GM21786 (cell line): ENCODE results near the gene IL12B.
"Not testable (repeated sequence)": the region's sequence is repeated elsewhere in the genome, so short reads cannot be mapped to it uniquely, and the experiment has no call there.

ENCODE experiments used
- ATAC-seq: cut with Tn5 transposase; IDR thresholded peaks from one replicate; pipeline ENCODE4 v1.9.1; 2021; ENCODE audit not compliant: unreplicated experiment

Gene IL12B

DNA sequence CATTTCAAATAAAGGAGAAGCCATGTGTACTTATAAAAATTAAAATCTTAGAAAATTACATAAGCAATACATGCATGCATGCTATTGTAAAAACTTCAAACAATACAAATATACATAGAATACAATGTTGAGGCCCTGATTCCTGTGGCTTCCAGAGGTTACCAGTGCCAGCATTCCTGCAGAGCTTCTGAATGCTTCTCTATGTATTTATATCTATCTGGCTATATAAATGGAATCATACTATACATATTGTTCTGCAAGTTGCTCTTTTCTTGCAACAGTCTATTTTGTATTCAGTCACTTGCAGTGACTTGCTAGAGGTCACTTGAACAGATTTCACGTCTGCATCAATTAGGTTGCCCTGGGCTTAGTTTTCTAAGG lies 3.2 kb upstream of the IL12B start:
- ATAC-seq = no peak

DNA sequence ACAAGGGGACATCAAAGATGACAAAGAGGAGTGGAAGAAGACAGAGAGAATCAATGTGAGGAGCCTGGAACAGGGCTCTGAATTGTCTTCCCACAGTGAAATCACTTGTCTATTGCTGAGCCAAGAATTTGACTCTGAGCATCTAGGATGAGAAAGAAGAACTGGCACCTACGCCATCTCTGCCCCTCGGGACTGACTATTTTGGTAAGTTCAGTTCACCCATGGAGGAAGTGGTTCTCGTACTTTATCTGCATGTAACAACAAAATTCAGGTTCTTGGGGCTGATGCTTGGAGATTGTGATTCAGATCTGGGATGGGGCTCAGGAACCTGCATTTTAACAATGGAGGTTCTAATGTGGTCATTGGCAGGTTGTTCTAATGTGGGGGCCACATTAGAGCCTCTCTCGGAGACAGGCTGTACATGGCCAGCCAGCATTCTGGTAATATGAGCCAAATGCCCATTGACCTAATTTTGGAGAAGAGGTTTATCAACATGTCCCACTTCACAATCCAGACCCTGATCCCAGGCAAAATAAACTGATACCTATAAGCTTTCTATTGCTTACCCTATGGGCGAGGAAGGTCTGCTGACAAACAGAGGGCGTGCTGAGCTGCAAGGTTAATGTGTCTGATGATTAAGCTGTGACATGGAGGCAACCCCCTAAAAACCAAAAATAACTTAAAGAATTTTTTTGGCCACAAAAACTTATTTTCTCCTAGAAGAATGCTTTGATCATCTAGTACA lies 2.7 kb upstream of the IL12B start:
- peak; percentile 53 for ATAC-seq

DNA sequence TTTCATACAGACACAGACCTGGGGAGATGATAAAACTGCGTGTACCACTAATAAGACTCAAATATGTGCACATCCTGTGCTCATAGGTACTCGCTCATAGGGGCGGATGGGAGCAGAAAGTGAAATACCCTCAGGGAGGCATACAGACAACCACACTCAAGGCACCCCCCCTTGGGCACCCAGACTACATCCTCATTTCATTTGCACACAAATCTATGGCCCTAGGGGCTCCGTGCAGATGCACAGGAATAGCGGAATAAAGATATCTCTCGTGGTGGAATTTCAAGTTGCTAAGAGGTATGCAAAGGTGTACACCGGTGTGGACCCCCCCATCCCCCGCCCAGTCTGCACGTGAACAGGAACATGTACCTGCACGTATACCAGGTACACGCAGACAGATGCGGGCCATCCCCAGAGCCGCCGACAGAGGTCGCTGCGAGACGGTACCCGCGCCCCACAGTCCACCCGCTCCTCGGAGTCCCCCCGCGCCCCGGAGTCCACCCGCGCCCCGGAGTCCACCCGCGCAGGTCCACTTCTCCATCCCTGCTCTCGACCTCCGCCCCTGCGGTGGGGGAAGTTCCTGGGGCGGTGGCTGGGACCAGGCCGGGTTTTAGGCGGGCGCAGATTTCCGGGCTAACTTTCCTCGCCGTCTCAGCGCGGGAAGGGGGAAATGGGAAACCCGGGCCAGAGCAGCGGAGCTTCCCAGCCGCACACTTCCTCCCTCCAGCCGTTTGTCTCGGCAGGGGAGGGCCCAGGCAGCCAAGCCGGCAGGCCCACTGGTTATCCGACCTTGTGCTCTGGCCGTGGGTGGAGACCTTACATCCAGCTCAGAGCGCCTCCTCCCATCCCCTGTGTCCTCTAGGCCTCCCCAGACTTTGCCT lies 1.0 kb upstream of the IL12B start:
- peak; percentile 55 for ATAC-seq

DNA sequence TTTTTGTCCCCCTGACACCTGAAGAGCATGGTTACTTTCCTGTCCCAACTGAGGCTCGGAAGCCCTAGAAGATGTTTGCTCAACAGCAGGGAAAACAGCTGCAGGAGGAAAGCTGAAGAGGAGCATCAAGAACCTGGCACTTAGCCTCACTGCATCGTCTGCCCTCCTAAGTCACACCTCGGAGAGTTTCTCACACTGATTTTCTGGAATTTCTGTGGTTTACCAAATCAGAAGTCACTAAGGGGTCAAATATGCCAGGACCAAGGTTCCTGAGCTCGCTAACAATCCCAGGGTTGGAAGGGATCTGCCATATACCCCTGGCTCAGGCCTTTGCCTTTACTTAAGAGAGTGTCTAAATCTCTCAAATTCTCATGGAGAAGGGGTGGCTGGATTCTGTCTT lies 5.3 kb downstream of the IL12B start:
- ATAC-seq = no peak

DNA sequence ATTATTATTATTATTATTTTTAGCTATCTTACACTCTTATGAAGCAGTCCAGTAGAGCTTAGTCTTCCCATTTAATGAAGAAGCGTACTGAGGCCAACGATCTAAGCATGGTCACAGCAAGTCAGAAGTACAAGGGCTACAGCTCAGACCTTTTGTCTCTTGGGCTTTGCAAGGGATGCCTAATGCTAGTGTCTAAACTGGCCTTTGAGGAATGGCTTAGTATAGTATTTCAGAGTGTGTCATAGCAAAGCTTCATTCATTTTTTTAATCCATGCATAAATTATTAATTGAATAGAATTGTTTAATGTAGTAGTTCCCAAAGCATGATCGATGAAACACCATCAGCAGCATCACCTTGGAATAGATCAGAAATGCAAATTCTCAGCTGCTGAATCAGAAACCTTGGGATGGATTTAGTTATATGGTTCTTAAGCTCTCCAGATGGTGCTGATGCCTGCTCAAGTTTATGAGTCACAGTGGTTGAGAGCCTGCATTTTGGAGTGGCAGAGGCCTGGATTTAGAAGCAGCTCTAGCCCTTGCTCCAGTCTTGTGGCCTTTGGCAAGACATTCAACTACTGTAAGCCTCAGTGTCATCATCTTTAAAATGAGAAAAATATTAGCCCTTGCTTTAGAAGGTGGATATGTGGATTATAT lies 6.1 kb downstream of the IL12B start:
- ATAC-seq = no peak

DNA sequence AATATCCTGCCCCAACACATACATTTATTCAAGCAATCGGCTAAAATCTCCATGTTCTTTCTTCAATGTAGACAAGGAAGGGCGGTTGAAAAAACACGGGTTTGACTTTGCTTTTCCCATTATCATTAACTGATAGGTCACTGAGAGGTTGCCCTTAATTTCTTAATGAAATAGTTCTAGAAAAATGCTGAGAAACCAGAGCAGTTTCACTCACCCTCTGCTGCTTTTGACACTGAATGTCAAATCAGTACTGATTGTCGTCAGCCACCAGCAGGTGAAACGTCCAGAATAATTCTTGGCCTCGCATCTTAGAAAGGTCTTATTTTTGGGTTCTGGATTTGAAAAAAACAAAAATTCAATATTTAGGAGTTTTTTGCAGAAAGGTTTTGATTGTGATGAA lies 8.1 kb downstream of the IL12B start:
- peak; percentile 80 for ATAC-seq

DNA sequence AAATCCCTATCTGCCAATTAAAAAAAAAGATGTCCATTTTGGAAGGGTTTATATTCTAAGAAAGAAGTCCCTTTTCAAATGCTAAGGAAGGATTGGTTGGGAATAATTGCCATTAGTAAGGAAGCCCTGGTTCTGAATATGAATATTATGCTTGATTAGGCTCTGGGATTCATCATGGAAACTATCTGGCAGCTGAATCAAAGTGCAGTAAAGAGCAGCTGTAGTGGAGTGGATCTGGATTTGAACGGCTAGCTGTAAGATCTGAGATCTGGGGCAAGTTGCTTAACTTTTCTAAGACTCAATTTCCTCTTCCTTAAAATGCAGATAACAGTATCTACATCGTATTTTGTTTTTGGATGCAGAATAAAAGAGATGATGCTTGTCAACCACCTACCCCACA lies 10.5 kb downstream of the IL12B start:
- ATAC-seq = no peak

DNA sequence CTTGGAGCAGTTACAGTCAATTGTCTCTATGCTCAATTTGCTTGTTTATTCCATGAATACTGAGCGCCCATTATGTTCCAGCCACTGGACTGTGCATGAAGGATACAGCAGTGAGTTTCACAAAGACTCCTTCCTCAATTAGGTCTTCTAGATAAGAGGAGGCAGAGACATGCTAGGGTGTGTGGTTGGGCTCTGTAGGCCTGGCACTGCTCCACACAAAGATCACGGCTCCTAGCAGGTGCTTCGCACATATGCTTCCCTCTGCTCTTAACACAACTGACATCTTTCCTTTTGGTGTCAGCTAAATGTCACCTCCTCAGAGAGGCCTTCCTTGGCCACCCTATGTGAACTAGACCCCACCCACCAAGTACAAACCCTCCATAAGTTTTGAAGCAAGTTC lies 10.9 kb downstream of the IL12B start:
- no peak for ATAC-seq

DNA sequence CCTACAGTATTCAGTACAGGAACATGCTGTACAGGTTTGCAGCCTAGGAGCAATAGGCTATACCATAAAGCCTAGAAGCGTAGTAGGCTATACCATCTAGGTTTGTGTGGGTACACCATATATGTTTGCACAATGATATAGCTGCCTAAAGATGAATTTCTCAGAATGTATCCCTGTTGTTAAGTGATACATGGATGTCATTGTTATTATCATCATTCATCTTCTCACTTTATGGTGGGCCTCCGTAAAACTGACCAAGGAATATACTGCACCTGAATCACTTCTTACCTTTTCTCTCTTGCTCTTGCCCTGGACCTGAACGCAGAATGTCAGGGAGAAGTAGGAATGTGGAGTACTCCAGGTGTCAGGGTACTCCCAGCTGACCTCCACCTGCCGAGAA lies 11.8 kb downstream of the IL12B start:
- ATAC-seq = no peak

DNA sequence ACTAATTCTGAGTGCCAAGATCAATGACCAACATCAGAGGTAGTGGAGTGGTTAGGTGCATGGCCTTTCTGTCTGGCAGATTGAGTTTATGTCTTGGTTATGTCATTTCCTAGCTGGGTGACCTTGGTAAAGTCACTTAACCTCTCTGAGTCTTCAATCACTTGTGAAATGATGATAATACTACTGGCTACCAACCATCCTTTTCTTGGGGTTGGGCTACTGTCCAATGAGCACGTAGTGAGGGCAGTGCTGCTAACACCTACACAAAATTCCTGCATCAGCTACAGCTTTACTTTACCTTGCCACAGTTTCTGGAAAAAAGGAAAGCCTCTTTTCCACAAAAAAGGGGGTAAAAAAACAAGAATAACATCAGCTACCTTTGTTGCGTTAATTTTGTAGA lies 12.4 kb downstream of the IL12B start:
- ATAC-seq = no peak

DNA sequence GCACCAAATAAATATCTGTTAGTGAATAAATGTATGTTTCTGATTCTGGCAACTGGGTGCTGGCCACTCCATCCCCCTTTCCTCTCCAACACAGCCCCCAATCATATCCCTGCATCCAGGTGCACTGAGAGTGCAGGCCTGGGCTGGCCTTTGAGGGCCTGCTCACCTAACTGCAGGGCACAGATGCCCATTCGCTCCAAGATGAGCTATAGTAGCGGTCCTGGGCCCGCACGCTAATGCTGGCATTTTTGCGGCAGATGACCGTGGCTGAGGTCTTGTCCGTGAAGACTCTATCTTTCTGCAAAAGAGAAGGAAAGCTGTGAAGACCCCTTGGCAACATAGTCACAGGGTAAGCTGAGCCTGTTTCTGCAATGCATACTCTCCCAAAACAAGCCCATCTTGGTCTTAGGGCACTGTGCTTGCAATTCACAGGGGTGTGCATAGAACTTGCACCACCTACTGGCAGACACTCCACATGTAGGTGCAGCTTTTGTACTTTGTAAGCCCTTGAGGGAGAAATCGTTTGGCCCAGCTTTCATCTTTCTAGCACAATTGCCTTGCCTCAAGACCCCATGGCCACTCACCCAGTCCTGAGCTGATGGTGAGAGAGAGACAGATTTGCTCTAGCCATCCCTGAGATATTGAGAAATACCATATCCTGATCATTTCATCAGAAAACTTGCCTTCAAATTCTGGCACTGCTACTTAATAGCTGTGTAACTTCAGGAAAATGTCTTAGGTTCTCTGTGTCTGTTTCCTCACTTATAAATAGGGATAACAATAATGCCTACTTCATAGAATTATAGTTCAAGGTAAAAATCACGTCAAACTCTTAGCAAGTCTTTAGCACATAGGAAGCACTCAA lies 13.5 kb downstream of the IL12B start:
- ATAC-seq = peak; percentile 71

DNA sequence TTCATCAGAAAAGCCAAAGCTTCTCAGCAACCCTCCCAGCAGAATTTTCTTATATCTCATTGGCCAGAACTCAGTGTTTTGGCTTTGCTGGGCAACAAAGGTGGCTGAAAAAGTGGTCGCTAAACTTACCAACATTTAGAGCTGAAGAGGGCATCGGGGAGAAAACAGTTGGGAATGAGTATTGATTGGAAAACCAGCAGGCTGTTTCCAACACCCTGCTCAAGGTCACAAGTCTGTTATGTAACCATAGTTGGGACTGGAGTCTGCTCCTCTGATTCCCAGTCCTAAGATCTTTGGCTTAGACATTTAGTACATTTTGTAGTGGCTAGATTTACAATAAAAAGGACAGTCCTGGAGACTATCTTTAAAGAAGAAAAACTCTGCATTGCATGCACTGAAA lies 17.1 kb downstream of the IL12B start:
- no peak for ATAC-seq

DNA sequence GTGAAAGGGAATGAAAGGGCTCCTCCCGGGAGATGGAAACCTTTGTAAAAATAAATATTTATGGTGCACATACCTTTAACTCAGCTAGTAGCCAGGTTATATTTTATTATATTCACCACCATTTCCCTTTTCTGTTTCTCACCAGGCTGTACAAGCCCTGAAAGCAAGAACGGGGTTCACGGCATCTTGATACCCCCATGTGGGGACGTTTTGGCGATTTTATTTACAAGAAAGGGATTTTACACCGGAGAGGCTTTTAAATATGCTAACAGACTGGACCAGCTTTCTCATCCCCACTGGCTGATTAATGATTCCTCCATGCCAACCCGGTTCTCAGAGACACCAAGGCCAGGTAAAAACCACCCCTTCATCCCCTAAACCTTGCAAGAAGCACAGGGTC lies 19.2 kb downstream of the IL12B start:
- no peak for ATAC-seq

DNA sequence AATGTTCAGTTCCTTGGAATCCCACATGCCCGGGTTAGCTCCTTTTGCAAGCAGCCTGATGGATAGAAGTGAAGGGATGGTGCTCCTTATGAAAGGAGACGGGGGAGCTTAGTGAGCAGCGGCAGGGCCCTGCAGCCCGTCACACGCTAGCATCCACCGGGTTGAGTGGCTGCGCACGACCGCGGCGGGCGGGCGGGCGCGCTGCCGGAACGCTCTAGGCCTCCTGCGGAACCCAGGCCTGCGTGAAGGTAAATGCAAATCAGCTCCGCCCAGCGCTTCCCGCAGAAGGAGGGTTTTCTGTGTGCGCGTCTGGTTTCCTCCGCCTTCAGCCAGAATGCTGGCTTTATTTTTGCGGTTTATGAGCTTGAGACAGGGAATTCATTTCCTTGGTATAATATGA lies 19.8 kb downstream of the IL12B start:
- no peak for ATAC-seq

DNA sequence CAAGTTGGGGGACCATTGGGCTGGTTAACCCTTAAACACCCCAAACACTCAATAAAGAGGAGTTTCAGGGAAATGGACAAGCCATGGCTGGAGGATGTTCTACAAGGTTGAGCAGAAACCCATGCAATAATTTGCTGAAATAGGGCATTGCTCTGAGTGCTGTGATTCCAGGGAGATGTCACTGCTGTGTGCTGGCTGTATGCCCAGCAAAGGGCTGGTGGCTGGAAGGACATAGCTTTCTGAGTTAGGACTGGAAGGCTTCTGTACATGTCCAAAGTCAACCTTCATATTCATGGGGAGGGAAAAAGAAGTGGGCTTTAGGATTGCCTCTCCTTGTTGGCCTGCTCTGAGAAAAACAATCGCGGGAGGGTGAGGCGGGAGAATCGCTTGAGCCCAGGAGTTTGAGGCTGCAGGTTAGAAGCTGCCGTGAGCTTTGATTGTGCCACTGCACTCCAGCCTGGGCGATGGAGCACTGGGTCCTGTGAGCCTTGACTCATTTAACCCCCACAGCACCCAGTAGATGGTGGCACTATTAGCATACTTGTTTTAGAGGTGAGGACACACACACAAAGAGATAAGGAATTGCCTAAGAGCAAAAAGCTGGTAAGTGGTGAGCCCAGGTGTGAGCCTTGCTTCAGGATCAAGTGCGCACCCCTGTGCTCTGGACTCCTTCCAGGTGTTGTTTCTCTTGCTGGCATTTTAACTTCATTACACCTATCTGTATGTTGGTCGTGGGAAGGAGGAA lies 20.4 kb downstream of the IL12B start:
- no peak for ATAC-seq

DNA sequence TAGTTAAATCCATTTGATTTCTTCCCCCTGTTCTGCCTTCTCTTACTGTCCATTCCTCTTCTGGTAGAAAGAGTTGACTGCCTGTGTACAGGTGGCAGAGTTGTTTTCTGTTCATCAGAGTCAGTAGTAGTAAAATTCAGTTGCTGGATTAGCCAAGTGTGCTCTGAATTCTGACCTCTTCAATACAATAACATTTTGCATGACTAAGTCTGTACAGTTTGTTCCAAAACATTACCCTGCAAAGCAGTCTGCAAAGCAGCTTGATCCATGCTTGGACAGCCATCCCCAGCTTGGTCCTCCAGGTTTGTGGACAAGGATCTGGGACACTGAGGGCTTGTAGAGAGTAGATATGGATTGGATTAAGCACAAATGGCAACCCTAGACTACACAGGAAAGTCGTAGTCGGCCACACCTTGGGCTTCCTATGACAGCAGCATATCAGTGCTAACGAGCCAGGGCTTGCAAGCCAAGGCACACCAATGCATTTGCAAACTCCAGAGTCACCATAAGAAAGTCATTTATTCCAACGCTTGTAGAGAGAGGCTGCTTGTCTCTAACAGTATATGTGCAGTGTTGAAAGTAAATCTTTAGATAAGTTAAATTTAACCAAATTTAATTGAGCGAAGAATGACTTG lies 25.2 kb downstream of the IL12B start:
- no peak for ATAC-seq

DNA sequence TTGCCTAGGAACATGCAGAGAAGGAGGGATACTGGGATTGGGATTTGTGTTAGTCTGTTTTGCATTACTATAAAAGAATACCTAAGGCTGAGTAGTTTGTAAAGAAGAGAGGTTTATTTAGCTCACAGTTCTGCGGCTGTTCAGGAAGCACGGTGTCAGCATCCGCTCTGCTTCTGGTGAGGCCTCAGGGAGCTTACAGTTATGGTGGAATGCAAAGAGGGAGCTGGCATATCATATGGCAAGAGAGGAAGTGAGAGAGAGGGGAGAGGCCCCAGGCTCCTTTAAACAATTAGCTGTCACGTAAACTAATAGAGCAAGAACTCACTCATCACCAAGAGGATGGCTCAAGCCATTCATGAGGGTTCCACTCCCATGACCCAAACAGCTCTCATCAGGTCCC lies 27.0 kb downstream of the IL12B start:
- ATAC-seq = no peak

DNA sequence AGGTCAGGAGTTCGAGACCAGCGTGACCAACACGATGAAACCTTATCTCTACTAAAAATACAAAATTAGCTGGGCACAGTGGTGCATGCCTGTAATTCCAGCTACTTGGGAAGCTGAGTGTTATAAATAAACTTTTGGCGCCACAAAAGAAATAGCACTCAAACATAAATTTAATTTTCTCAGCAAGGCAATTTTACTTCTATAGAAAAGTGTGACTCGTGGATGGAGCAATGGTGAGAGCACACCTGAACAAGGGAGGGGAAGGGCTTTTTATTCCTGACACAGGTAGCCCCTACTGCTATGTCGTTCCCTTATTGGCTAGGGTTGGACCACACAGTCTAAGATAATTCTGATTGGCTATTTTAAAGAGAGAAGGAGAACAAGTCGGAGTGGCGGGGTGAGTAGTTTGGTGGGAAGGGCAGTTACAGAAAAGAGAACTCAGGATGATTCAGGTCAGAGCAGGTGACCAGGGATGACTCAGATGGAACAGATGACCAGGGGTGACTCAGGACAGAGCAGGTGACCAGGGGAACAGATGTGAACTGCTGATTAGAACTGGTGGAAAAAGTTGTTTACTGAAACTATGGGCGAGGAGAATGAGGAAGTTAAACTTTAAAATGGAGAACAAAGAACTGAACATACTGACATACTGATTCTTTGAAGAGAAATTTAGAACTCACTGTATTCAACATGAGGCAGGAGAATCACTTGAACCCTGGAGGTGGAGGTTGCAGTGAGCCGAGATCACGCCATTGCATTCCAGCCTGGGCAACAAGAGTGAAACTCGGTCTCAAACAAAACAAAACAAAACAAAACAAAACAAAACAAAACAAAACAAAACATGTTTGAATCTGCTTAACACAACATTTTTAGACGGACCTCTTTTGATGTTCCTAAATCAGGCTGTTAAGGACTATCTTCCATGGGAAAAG lies 28.1 kb downstream of the IL12B start:
- not testable (repeated sequence) for ATAC-seq

DNA sequence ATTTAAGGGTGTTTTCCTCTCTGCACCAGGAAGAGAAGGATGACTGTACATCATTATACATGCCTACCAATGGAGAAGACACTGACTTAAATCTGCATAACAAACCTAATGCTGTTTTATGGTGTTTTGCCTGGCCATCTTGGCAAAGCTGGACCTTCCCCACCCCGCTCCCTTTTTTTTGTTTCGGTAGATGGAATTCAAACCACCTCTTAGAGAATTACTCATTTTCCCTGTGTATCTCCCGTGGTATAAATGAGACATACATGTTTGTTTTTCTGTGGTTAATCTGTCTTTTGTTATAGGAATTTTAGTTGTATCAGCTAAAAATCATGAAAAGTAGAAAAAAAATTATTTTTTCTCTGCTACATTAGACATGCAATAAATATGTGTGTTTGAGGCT lies 28.8 kb downstream of the IL12B start:
- ATAC-seq = no peak
